Limb (tissue), 2 donors: ENCODE measurements around the gene SEMA4B.

Experiments
- DNase-seq, 2 donors: peaks; one replicate each; pipeline ENCODE4 v3.0.0-alpha.2; 2016; ENCODE audit errors: extremely low spot score in 2 of 2

SEMA4B gene

GRCh38 chr15:90203922-90204321 is 2.8 kb downstream of the SEMA4B start:
- peak in 1 of 2 donors; percentile 58 for DNase-seq

DNA sequence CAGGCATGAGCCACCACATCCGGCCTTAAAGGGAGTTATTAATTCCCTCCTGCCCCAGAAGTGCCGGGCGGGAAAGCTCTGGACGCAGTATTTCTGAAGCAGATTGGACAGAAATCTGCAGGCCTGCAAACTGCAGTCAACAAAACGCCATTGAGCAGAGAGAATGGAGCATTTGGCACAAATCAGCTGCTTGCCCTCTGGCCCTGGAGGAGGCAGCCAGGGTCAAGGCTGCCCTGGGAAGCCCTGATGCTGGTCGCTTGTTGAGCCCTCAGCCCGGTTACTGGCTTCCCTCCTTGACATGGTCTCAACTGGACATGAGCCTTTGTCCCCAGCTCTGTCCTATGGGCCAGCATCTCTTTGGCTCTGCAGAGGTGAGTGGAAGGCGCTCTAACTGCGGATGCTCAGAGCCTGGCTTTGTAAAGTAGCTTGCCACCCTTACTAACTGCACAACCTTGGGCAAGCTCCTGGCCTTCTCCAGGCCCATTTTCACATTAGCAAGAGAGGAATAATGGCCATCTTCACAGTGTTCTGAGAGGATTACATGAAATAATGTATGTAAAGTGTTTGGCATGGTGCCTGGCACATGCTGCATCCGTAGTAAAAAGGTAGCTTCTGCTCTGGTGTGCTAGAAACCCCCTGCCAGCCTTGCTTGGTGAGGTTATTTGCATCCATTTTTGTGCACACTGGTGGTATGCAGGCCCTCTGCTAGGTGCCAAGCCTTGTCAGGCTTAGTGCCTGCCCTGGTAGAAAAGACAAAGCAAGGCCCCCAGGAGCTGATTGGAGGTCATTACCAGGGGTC is 4.1 kb downstream of the SEMA4B start:
- DNase-seq: no peak

DNA sequence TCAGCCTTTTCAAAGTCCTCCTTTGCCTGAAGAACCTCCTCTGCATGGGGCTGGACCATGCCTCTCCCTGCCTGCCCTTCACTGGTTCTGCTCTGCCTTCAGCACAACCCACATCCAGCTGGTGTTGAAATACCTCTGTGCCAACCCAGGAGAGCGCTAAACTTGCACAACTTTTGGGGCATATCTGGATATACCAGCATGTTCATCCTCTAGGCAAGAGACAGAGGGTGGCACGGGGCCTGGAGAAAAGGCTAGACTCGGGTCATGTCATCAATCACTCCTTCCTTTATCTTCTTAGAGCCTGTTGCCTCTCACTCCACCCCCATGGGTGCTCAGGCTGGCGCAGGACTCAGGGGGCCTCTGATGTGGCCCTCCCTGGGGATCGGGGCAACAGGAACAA is 4.8 kb downstream of the SEMA4B start:
- no peak for DNase-seq

GRCh38 chr15:90207252-90207651 is 6.1 kb downstream of the SEMA4B start:
- DNase-seq: no peak

DNA sequence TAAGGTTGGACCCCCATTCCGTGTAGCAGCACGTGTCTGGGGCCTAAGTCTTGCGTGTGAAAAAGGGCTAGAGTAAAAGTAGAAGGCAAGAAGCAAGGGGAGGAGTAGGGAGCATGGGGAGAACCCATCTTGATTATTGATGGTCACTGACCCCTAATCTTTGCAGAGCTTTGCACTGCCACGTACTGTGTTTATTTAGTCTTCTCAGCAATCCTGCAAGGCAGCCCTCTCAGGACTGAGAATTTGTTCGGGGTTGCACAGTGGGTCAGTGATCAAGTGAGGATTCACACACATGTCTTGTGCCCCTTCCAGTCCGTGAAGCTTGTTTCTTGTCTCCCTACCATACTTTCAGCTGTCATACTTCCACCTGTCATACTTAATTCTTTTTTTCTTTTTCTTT is 7.2 kb downstream of the SEMA4B start:
- no peak for DNase-seq

DNA sequence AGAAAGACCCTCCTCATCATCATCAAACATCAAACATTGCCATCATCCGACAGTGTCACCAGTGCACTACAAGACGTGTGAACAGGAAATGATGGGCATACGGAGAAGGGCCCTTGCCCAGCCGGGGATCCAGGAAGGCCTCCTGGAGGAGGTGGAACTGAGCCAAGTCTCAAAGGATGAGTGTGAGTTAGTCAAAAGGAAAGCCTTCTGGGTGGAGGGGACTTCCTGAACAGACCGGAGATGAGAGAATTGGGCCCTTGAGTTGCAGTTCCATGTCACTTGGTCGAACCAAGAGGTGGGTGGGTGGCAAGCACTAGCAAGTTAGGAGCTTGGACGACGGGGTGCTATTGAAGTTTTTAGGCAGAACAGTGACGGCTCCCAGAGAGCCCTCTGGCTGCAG is 8.5 kb downstream of the SEMA4B start:
- DNase-seq: no peak

DNA sequence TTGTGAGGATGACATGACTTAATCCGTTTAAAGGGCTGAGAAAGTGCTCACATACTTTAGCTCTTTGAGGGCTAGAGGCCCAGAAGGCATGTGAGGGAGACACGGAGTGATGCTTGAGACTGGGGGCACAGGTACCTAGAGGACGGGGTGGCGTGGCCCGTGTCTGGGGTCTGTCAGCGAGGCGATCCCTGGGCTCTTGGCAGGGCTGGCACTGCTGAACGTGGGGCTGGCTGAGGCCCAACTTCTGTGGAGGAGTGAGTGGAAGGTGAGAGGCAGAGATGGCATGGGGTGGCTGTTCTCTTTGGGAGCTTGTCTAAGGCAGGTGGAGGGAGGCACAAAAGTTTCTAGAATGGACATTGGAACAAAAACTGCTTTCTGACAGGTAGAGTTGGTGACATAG is 9.5 kb downstream of the SEMA4B start:
- DNase-seq: no peak

DNA sequence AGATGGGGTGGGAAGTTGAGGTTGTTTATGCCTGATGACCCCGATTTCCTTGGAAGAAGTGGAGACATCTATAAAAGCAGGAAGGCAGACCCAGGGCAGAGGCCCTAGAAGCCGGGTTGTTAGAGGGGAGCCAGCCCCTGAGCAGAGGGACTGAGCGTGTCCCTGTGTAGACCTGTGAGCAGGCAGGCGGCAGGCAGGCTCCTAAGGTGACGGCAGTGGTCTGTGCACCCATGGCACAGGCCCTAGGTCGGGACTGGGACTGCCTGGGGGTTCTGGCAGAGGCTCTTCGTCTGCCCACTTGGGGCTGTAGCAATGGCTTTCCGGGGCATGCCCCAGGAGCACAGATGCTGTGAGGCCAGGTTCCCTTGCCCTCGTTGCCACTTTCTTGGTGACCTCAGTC is 9.9 kb downstream of the SEMA4B start:
- no peak for DNase-seq

GRCh38 chr15:90211440-90212143 is 10.5 kb downstream of the SEMA4B start:
- DNase-seq: no peak

- no peak for DNase-seq
Observed at GRCh38 chr15:90212221-90213098, 11.3 kb downstream of the SEMA4B start.

GRCh38 chr15:90213122-90213817 is 12.1 kb downstream of the SEMA4B start:
- no peak for DNase-seq

DNA sequence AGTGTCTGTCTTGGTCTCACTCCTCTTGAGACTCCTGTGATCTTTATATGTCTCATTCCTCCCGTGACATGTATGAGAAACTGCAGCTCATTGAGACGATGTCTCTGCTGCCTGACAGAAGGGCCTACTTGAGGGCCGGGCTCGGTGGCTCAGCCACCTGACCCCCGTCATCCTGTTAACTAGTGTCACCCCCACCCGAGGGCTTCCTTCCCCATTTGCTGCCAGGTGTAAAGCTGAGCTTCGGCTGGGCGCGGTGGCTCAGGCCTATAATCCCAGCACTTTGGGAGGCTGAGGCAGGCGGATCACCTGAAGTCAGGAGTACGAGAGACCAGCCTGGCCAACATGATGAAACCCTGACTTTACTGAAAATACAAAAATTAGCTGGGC is 12.7 kb downstream of the SEMA4B start:
- DNase-seq: no peak

GRCh38 chr15:90214553-90215196 is 13.5 kb downstream of the SEMA4B start:
- no peak for DNase-seq

- DNase-seq: no peak
Observed at GRCh38 chr15:90217671-90218394, 16.7 kb downstream of the SEMA4B start.

GRCh38 chr15:90219421-90220141 is 18.5 kb downstream of the SEMA4B start:
- peak in 1 of 2 donors; percentile 54 for DNase-seq

GRCh38 chr15:90221246-90221900 is 20.2 kb downstream of the SEMA4B start:
- peak in 1 of 2 donors; percentile 57 for DNase-seq

GRCh38 chr15:90222547-90222946 is 21.4 kb downstream of the SEMA4B start:
- DNase-seq: no peak

DNA sequence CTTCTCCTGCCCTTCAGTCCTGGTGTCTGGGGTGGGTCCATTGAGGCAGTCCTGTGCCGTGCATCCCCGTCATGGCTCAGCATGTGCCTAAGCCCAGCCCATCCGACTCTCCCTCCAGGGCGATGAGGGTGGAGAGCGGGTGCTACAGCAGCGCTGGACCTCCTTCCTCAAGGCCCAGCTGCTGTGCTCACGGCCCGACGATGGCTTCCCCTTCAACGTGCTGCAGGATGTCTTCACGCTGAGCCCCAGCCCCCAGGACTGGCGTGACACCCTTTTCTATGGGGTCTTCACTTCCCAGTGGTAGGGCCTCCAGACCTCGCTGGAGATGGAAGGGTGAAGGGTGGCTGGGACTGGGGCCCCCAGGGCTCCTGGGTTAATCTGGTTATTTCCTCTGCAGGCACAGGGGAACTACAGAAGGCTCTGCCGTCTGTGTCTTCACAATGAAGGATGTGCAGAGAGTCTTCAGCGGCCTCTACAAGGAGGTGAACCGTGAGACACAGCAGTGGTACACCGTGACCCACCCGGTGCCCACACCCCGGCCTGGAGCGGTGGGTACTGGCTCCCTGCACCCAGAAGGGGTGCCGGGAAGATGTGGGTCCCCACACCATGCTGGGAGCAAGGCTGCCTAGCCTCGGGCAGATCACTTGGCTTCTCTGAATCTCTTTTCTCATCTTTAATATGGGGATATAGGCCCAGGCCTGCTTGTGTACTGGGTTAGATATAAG is 22.5 kb downstream of the SEMA4B start:
- no peak for DNase-seq
